Stimulated activated CD4-positive, alpha-beta T cell treated with anti-CD3 and anti-CD28 coated beads, Interleukin-2, amount 100 ng/mL, for 48 hours (primary cell): ENCODE measurements around the gene CCR5AS.
A peak's percentile ranks its signal among the peaks of the same experiment; 100 is the strongest.
"Not testable (repeated sequence)": the region's sequence is repeated elsewhere in the genome, so short reads cannot be mapped to it uniquely, and the experiment has no call there.

Experiments used
- DNase-seq, 2 donors: peaks; one replicate each; pipeline ENCODE4 v3.0.0-alpha.2; 2020

CCR5AS gene

DNA sequence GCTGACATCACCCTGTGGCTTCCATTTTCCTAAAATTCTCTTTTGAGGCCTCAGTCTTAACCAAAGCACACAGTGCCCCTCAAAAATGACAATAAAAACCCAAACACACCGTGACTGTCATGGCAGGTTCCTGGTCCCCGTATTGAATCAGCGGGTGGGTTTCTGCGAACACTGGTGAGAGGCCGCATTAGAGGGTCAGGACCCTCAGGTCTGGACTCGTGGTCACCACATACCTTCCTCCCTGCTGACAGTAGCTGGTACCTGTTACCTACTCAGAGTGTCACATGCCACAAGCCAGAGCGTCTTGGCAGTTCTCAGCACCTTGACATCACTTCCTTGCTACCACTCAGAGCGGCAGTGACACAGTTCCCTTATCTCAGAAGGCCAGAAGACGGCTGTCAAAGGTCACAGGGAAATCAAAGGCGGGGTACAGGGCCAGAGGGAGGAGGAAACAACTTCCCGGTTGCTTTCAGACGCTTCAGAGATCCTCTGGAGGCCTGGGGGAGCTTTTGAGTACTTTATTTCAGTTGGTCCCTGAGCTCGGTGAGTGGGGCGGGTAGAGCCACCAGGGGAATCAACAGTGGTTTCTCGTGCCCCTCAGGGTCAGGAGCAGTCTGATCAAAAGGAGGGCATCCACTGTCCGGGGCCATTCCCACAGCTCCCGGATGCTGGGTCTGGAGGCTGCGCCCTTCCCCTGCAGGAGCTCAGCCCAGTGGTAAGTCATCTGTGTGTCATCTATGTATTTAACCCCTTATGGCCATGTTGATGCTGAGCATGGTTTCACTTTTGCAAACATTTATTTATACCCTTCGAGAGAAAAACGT, at the start of gene CCR5AS, which contains the start of gene CCRL2:
Gene CCR5AS, minus strand, starts transcription at position 279 of the 824 bp plus-strand sequence.
Gene CCRL2, plus strand, starts transcription at position 472 of the 824 bp plus-strand sequence. CDS start 821 bp downstream, outside the sequence.
- DNase-seq: peak; percentile 17 to 24

DNA sequence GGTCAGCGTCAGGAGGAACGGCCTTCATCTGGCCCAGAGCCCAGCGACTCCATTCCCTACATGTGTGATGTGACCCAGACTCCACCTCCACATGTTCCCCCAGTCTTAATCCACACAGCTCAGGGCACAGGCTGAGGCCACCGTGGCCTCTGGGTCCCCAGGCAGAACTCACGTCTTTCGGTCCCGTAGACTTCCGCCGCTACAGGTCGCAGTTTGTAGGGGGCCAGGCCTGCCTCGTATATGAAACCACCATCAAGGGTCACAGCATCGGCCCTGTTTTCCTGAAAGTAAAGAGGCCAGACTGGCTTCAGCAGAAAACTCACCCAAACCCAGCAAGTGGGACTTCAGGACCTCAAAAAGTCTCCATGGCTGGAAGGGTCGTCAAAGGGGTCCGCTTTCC, 49.3 kb upstream of the CCR5AS start:
- no peak for DNase-seq

DNA sequence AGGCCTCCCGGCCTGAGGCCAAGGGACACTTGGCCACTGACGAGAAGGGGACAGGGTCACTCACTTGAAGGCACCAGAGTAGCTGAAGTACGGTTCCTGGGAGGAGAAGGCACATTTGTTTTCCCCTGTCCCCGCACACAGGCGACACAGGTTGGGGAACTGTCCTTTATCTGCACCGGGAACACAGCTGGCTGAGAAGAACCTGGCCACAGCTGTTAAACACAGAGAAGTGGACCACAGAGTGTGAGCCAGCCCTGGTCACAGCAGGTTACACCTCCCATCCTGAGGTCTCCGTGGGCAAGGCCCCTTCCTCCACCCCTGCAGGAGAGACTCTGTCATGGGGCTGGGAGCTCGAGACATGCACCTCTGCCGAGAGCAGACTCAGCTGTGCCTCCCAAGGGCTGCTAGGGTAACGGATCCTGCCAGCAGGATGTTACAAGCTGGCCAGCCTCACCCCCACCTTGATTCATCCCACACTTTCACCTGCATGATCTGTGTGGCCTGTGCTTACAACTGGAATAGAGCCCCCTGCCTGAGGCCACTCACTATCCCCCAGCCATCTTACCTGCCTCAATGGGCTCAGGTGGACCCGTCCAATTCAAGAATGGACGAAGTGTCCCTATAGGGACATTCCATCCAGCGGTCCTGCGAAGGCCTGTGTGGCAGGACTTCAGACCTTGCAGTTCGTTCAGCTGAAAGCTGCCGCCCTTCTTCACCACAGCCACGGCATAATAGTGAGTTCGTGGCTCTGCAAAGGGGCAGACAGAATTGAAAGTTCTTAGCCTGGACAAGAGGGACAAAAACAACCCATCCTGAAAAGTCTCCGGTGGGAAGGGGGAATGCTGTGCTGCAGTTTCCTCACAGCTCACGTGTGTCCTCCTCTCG, 48.6 kb upstream of the CCR5AS start:
- no peak for DNase-seq

DNA sequence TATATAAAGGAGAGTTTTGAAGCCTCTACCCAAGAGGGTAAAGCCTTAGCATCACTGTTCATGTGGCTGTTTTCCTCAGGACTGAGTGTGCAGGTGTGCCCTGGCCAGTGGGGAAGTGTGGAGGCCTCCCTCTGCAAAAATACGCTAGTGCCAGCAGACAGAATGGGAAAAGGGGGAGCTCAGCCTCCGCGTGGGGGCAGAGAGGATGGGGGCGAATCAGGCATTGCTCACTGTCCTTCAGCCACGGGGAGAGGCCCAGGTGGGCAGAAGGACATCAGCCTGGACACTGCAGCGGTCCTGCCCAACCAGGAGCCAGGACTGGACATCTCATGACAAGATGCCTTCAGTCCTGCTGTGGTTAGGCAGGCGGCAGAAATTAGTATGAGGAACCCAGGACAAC, 47.7 kb upstream of the CCR5AS start:
- no peak for DNase-seq

DNA sequence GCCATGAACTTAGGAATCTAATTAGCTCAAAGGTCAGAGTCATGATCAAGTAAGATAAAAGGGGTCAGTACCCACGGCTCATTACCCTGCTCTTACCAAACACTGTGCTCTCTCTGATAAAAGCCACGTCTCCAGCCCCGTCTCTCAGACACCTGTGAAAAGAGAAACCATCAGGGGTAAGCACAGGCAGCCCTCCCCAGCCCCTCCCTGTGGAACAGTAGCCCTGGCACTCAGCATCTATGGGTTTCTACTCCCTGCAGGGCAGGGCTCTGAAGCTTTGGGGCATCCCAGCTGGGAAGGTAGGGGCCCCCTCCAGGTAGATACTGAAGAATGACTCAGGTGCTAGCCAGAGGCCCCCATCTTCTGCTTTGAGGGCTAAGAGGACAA, 47.3 kb upstream of the CCR5AS start:
- no peak for DNase-seq

DNA sequence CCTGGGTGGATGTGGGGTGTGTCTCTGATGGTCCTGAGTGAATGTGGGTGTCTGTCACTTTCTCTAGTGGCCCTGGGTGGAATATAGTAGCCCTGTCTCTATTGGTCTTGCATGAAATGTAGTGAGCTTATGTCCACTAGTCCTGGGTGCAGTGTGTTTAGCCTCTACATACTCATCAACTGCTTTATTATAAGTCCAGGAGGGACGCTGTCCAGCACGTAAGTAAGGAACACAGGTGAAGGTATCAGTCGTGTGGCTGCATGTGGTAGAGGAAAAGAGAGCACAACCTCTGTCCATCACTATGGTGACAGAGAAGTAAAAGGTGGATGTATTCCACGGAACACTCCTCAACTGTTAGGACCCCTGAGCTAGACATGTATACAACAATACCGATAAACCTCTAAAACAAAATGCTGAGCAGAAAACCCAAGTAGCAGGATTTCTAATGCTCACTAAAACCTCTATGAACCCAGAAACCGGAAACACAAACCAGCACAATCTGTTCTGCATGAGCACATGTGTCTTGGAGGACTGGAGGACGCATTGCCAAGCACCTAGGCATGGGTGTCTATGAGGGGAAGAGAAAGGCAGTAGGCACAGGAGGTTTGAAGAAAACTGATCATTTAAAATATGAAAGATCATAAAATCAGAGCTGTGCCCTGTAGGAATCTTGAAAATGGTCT, 46.8 kb upstream of the CCR5AS start:
- DNase-seq: no peak

DNA sequence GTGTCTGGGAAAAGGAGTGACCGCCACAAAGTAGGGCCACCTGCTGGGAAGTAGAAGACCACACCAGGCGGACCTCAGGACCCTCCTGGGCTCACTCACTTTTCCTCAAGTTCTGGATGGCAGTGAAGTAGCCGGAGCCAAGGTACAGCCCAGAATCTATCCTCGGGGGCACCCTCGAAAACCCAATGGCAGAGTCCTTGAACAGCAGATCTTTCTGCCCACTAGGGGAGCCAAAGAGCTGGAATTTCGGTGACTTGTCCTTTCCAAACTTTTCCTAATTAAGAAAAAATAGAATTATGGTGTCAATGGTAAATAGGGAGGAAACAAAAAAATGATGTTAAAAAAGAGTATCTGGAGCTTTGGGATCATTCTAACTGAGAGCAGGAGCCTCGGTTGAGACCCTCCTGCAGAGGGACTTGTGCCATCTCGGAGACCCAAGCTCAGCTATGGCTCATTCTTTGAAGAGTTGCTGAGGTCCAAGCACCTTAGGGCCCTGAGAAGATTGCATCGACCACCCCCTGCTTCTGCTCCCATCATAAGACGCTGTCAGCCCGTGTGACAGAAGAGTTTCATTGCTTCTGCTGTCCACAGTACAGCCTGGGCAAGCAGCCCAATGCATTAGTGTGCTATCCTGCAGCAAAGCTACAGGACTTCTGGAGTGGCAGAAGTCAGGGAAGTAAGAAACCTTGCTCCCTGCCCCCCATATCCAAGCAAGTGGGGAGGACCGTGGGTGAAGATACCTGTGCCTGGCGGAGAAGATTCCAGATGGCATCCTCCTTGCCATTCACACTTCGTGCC, 43.1 kb upstream of the CCR5AS start:
- DNase-seq: no peak

DNA sequence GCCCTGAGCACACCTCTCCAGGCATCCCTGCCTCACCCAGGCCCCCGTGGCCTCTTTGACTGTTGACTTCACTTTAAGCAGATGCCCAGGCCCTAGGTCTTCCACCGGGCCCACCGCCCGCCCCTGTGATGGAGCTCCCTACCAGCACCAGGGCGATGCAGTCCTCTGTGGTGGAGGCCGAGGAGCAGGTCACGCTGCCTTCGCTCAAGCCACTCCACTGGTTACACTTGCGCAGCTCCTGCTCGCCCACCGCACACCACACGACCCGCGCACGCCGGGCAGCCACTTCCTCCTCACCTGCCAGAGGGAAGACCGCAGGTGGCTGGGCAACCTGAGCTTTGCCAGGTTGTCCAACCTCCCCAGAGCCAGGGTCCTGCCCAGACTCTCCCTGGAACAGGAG, 41.9 kb upstream of the CCR5AS start:
- no peak for DNase-seq

DNA sequence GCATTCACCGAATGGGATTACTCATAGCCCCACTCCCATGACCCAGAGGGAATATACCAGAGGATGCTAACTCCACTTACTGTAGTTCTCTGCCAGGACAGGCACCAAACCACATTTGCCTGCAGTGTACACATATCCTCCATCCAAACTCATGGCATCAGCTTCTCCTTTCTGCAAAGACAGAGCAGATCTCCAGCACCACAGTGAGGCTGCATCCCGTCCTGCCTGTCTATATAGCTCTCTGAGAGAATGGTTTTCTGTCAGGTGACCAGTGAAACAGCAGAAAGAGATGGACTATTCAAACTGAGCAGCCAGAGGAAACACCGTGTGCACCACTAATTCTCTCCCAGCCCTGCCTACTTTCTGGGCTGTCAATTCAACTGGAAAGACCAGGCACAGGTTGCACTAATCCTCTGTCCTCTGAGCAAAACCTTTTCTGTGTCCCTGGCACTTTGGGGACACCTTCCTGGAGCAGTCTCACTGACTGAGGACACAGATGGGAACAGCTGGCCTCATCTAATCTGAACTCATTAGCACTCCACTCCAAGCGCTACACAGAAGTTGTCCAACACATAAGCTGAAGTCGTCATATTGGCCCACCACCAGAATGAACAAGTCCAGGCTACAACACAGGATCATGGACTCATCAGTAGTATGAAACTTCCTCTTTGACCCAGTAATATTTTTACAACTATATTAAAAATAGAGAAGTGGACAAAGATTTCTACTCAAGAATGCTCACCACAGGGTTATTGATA, 40.5 kb upstream of the CCR5AS start:
- DNase-seq: no peak

DNA sequence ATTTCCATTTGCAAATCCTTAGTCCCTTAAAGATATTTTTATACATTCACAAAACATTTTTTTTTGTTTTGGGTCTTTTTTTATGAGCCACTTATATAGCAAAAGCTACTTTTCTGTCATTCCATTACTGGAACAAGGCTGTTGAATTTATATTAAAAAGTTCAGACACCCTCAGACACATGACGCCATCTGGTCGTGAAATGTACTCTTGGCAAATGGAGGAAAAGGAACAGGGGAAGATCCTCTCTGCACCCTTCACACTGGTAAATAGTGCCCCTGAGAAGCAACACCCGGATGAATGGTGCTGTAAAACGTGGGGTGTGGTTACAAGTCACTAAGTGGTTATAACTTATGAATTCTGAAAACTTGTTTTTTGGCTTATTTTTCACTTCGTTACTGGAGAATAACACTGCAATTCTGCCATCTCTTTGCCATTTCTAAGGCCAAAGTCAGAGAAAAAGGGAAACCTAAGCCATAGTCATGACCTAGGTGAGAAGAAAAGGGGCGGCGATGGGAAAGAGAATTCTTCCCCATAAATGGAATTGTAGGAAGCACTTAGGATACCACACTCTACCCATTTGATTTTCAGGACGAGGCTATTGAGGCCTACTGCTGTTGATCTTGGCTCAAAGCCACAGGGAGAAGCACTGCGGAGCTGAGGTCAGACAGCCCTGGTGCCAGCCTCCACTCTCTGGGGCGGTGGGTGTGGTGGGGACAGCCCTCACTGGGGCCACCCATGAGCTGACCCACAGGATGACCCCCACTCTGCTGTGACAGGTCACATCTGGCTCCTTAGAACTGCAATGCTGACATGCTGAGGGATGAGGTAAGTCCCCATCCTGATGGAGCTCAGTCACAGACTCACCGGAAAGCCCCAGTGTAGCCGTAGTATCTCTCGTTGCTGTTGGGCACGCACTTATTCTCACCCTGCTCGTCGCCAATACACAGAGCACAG, 36.0 kb upstream of the CCR5AS start:
- DNase-seq: peak; percentile 33 to 55

DNA sequence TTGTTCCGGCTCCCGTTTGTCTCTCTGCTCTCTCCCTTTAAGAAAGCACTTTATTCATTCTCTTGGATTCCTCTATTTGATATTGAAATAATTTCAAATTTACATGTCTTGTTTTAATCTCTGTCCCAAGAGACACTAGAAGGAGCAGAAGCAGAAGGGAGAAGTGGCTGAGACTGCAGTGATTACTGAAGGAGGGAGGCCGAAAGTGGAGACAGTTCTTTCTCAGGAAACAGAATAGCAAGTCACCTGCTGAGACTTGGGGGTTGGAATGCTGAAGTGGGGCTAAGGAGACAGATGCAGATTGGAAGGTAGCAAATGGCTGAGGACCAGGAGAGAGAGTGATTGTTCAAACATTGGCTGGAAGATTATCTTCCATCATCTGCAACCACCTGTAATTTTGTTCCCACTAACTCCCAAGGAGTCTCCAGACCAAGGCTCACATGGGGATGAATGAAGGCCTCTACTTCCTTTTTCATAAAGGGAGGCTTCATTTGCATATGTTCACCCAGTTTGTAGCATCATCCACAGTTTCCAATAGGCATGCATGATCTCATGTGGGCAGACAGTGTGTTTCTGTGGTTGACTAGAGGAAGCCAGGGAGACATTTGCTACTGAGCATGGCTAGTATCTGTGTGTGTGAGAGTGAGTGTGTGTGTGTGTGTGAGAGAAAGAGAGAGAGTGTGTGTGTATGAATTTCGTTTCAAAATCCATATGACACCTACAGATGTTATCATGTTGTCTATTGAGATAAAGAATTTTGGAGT, 33.8 kb upstream of the CCR5AS start:
- peak in 1 of 2 donors; percentile 7 for DNase-seq

DNA sequence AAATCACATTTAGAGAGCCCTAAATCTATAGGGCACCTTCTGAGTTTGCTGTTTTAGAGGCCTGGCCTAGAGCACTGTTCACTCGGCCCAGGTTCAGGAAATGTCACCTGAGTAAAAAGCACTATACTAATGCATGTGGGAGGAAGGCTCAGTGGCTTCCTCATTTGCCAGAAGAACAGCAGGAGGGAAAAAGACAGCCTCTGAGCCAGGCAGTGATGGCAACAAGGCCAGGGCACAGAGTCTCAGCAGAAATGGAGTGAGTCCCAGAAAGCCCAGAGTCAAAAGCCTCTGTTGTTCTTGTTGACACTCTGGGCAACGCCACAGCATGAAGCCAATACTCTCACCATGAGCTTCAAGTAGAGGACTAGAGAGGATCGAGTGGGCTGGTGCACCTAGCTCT, 32.0 kb upstream of the CCR5AS start:
- no peak for DNase-seq

DNA sequence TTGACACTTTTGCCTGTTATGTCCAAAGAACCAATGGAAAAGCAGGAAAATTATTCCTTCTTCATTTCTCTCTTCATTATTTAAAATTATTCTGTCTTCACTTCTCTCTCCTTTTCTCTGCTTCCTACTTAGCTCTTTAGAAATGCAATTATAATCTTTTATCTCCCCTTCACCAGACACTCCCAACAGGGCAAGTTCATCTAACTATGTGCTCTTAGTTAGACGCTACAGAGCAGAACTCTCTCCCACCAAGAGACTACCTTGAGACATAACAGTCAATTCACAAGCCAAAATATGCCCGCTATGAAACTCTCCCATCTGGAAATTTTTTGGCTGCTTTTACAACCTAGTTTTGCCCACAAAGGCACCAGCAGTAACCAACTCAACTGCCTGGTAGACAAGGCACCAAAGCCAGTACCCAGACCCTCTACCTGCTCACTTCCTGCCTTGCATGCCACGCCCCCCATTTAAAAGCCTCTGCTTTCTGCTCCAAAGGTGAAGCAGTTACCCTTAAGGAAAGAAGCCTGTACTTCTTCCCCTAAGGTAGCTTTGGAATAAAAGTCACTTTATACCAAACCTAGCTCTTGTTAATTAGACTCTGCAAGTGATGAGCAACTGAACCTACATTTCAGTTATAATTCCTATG, 28.3 kb upstream of the CCR5AS start:
- DNase-seq: no peak

DNA sequence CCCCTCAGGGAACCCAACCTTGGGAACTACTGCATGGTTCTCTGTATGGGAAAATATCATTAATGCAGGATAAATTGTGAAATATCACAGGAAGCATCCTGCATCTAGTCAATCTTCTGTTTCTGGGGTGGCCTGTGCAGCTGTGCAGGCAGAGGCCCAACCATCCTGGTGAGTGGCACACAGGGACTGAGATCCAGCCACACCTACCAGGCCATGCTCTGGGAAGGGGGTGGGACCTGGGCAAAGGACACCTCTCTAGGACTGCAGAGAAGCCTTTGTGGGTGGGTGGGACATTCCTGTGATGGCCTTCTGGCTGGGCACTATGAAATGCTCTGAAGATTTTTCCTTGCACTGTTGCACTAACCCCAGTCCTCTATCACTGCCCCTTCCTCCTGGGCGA, 27.0 kb upstream of the CCR5AS start:
- DNase-seq: no peak

DNA sequence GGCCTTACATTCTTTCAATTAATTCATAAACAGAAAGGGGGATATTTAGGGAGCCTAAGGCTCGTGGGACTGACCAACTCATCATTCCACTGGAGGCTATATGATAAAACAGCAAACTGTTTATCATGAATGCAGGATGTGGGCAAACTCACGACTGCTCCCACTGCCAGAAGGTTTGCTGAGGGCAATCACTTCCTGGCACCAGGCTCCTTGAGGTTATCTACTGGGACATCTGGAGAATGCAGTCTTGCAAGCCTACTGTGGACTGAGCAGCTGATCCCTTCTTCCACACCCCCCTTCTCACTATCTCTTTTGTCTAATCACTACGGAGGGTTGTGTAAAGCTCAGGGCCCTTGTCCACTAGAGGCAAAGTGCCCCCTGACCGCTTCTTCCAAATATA, 26.3 kb upstream of the CCR5AS start:
- not testable (repeated sequence) for DNase-seq

DNA sequence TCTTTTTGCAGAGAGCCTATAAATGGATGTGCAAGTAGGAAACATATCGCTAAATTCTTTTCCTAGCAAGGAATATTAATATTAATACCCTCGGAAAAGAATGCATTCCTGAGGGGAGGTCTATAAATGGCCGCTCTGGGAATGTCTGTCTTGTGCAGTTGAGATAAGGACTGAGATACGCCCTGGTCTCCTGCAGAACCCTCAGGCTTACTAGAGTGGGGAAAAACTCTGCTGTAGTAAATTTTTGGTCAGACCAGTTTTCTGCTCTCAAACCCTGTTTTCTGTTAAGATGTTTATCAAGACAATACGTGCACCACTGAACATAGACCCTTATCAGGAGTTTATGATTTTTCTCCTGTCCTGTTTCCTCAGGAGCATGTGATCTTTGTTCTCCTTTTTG, 25.0 kb upstream of the CCR5AS start:
- DNase-seq: not testable (repeated sequence)

DNA sequence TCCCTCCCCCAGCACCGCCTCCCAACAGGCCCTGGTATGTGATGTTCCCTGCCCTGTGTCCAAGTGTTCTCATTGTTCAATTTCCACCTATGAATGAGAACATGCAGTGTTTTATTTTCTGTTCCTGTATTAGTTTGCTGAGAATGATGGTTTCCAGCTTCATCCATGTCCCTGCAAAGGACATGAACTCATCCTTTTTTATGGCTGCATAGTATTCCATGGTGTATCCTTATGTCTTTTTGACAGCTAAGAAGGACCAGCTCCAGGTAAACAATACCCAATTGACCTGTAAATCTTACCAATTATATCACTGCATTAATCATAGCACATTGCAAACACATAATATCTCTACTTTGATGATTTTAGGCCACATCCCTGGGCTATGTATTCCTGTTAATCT, 24.0 kb upstream of the CCR5AS start:
- not testable (repeated sequence) for DNase-seq

DNA sequence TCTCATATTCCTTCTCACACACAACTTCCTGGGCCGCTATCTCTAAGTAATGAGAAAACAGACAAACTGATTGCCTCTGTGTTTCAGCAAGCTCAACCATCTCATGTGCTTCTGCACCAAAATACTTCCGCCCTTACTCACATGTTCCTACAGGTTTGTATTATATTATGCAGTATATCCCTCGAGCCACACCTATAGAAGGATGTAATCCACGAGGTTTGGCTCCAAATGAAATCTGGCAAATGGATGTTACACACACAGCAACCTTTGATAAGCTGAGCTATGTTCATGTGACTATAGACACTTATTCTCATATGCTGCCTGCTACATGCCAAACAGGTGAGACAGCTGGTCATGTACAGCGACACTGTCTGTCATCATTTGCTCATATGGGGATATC, 22.8 kb upstream of the CCR5AS start:
- no peak for DNase-seq

DNA sequence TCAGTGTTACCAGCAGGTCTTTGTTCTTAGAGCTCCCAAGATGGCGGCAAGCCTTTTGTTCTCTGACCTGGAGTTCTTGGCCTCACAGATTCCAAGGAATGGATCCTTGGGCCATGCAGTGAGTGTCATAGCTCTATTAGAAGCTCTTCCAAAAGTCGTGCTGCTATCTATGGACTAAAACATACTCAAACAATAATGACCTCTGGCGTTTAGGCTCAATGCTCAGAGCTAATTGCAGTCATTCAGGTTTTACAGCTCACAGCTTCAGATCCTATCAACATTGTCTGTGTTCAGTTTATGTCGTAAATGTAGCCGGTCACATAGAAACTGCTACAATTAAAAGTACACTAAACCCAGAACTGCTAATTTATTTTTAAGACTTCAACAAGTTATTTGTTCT, 22.4 kb upstream of the CCR5AS start:
- no peak for DNase-seq
